SK-N-MC (cell line): ENCODE results near the gene ARMC9.
"Not testable (repeated sequence)": the region's sequence is repeated elsewhere in the genome, so short reads cannot be mapped to it uniquely, and the experiment has no call there.

Source experiments
- DNase-seq: peaks from one replicate; pipeline ENCODE4 v3.0.0-alpha.2; 2011; ENCODE audit warnings: low read depth, low spot score
- H3K27ac ChIP-seq: fragments of 200-600 bp; sonication (generic); 2 replicates; pipeline ENCODE4 v1.5.1; 2016; ENCODE audit warnings: mixed run types
- H3K36me3 ChIP-seq: fragments of 200-600 bp; sonication (generic); 2 replicates; pipeline ENCODE4 v1.6.1; 2017; ENCODE audit warnings: antibody characterized with exemption, low read length, mixed read lengths; ENCODE audit not compliant: insufficient read depth
- H3K4me3 ChIP-seq: fragments of 200-600 bp; sonication (generic); 2 replicates; pipeline ENCODE4 v1.5.1; 2016
- H3K9ac ChIP-seq: fragments of 200-600 bp; sonication (generic); 2 replicates; pipeline ENCODE4 v1.8.0; 2017; ENCODE audit warnings: mixed run types, mixed read lengths; ENCODE audit not compliant: insufficient read length
- H3K9me3 ChIP-seq: fragments of 200-600 bp; sonication (generic); 2 replicates; pipeline ENCODE4 v1.6.1; 2017; ENCODE audit warnings: low read depth, mild to moderate bottlenecking, antibody characterized with exemption, low read length, moderate library complexity, mixed read lengths
- EZH2 ChIP-seq: fragments of 200-600 bp; sonication (generic); IDR thresholded peaks from one replicate; pipeline ENCODE4 v1.6.1; 2017; ENCODE audit warnings: antibody characterized with exemption
- FOXP2 ChIP-seq: optimal IDR thresholded peaks from 2 replicates; pipeline ENCODE3; 2011; ENCODE audit warnings: mild to moderate bottlenecking, moderate library complexity; ENCODE audit not compliant: insufficient read depth; ENCODE audit errors: extremely low read length, control extremely low read depth
- POLR2AphosphoS5 ChIP-seq: IDR thresholded peaks from 2 replicates; pipeline ENCODE4 v1.6.1; 2012; ENCODE audit warnings: mild to moderate bottlenecking, low read depth, low read length, borderline replicate concordance

ARMC9 gene

GRCh38 chr2:231163414-231164095 lies 34.9 kb upstream of the ARMC9 start:
- Histone ChIP-seq H3K4me3 (no peak overlapping the region), H3K36me3 (peaks cover 67% of the 10 kb centered on the region), H3K9me3 (no peaks in the 10 kb centered on the region), H3K27ac (no peak overlapping the region), H3K9ac (no peak overlapping the region)
- TF ChIP-seq POLR2AphosphoS5 (no peak), FOXP2 (no peak), EZH2 (no peak)
- DNase-seq, result no peak

DNA sequence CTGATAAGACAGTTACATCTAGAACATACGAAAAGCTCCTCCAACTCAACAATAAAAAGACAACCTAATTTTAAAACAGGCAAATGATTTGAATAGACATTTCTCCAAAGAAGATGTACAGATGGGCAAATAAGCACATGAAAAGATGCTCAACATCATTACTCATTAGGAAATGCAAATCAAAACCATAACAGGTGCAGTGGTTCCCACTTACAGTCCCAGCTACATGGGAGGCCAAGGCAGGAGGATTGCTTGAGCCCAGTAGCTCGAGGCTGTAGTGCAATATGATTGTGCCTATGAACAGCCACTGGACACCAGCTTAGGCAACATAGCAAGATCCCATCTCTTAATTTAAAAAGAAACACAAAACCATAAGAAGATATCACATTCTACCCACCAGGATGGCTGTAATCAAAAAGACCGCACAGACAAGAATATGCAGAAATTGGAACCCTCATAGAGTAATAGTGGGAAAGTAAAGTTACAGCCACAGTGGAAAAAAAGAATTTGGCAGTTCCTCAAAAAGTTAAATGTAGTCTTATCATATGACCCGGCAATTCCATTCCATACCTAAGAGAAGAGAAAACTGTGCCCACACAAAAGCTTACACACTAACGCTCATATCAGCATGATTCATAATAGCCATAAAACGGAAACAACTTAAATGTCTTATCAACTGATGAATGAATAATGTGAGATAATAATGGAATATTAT lies 30.5 kb upstream of the ARMC9 start:
- no peak for DNase-seq
- no peak for TF ChIP-seq FOXP2
- TF ChIP-seq EZH2, result no peak
- no peak for TF ChIP-seq POLR2AphosphoS5
- H3K27ac ChIP-seq, result no peak overlapping the region
- peaks cover 90% of the 10 kb centered on the region for H3K36me3 ChIP-seq
- no peak overlapping the region for H3K4me3 ChIP-seq
- H3K9ac ChIP-seq, result no peak overlapping the region
- no peaks in the 10 kb centered on the region for H3K9me3 ChIP-seq

GRCh38 chr2:231168460-231169139 lies 29.8 kb upstream of the ARMC9 start:
- no peak overlapping the region for H3K27ac ChIP-seq
- peaks cover 83% of the 10 kb centered on the region for H3K36me3 ChIP-seq
- H3K9me3 ChIP-seq, result no peaks in the 10 kb centered on the region
- no peak for DNase-seq
- TF ChIP-seq POLR2AphosphoS5, result no peak
- no peak for TF ChIP-seq EZH2
- TF ChIP-seq FOXP2, result no peak
- H3K9ac ChIP-seq, result no peak overlapping the region
- no peak overlapping the region for H3K4me3 ChIP-seq

DNA sequence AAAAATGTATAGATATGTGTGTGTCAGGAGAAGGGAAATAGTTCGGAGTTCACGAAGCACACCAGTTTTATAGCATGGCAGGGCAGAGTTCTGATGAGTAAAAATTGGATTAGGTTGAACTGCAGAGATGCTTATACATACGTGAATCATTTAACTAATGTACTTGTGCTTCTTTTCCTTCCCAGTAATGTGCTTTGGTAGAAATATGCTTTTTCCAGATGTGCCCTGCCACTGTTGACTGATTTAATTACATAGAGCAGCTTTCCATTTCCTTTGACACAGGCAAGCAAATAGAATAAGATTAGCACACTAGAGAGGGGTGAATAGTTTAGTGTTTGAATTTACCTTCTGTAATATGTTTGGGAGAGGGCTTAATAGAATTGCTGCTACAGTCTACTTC lies 28.9 kb upstream of the ARMC9 start:
- Histone ChIP-seq H3K27ac (no peak overlapping the region), H3K36me3 (peaks cover 83% of the 10 kb centered on the region), H3K4me3 (no peak overlapping the region), H3K9ac (no peak overlapping the region), H3K9me3 (no peaks in the 10 kb centered on the region)
- TF ChIP-seq EZH2 (no peak), POLR2AphosphoS5 (no peak)
- DNase-seq, result no peak

GRCh38 chr2:231170055-231170454 lies 28.4 kb upstream of the ARMC9 start:
- no peak for DNase-seq
- H3K9ac ChIP-seq, result no peak overlapping the region
- no peaks in the 10 kb centered on the region for H3K9me3 ChIP-seq
- H3K27ac ChIP-seq, result no peak overlapping the region
- peaks cover 83% of the 10 kb centered on the region for H3K36me3 ChIP-seq
- no peak for TF ChIP-seq POLR2AphosphoS5
- no peak for TF ChIP-seq FOXP2
- no peak for TF ChIP-seq EZH2
- H3K4me3 ChIP-seq, result no peak overlapping the region

GRCh38 chr2:231172025-231172424 lies 26.4 kb upstream of the ARMC9 start:
- Histone ChIP-seq H3K9ac (no peak overlapping the region), H3K36me3 (peaks cover 66% of the 10 kb centered on the region), H3K27ac (no peak overlapping the region), H3K4me3 (no peak overlapping the region), H3K9me3 (no peaks in the 10 kb centered on the region)
- no peak for DNase-seq
- TF ChIP-seq FOXP2, result no peak

GRCh38 chr2:231174211-231174651 lies 24.2 kb upstream of the ARMC9 start:
- no peak for TF ChIP-seq EZH2
- TF ChIP-seq POLR2AphosphoS5, result no peak
- no peak for TF ChIP-seq FOXP2
- H3K4me3 ChIP-seq, result no peak overlapping the region
- peaks cover 46% of the 10 kb centered on the region for H3K36me3 ChIP-seq
- H3K27ac ChIP-seq, result 0 out of 2 replicates have a peak overlapping the region, but pooled peaks have one; percentile 23
- no peaks in the 10 kb centered on the region for H3K9me3 ChIP-seq
- DNase-seq, result no peak
- no peak overlapping the region for H3K9ac ChIP-seq

DNA sequence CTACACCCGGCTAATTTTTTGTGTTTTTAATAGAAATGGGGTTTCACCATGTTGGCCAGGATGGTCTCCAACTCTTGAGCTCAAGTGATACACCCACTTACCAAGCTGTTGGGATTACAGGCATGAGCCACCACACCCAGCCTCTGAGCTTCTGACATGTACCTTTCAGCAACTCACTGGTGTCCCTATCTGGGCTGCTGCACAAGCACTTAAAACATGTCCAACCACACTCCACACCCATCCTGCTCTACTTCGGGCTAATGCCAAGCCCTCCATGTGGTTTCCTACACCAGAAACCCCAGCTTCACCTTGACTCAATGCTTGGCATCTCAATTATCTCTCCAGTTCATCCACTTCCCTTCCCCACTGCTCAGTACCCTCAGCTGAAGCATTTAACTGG lies 22.4 kb upstream of the ARMC9 start:
- TF ChIP-seq EZH2 (no peak), POLR2AphosphoS5 (no peak), FOXP2 (no peak)
- Histone ChIP-seq H3K9me3 (no peaks in the 10 kb centered on the region), H3K27ac (no peak overlapping the region), H3K36me3 (peaks cover 30% of the 10 kb centered on the region), H3K9ac (no peak overlapping the region), H3K4me3 (no peak overlapping the region)
- no peak for DNase-seq

DNA sequence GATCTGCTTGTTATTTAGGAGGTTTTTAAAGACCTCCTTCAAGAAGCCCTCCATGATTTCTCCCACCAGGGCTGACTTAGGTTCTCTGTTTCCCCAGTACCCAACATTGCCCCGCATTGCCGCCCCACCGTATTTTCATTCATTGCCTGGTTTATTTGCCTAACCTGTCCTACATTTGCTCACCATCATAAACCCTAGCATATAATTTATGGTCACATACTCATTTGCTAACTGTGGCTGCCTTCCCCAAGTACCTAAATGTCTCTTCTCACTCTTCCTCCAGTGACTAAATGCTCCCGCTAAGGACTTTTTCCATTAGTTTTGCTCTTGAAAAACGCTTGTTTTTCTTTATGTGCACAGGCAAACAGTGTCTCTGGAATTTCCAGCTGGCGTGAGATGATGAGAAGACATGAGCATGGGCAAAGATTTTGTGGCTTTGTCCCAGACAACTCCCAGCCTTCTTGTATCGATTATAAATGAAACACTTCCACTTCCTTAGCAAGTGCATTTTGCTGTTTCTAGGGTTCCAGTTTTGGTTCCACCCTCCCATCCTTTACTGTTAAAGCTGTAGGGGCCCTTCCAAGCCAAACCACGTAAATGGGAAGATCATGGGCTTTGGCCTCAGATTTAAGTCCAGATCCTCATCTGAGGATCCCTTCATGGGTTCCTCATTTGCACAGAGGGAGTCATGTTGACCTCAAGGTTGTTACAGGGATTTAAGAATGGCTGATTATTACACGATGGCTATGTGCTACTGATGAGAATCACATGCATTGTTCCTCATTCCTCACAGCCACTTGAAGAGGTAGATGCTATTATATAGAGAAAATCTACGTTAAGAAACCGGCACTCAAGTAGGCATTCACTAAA lies 21.0 kb upstream of the ARMC9 start:
- H3K9ac ChIP-seq, result no peak overlapping the region
- H3K4me3 ChIP-seq, result no peak overlapping the region
- H3K27ac ChIP-seq, result no peak overlapping the region
- H3K9me3 ChIP-seq, result no peaks in the 10 kb centered on the region
- H3K36me3 ChIP-seq, result peaks cover 19% of the 10 kb centered on the region
- no peak for DNase-seq
- no peak for TF ChIP-seq POLR2AphosphoS5
- no peak for TF ChIP-seq EZH2
- TF ChIP-seq FOXP2, result no peak

DNA sequence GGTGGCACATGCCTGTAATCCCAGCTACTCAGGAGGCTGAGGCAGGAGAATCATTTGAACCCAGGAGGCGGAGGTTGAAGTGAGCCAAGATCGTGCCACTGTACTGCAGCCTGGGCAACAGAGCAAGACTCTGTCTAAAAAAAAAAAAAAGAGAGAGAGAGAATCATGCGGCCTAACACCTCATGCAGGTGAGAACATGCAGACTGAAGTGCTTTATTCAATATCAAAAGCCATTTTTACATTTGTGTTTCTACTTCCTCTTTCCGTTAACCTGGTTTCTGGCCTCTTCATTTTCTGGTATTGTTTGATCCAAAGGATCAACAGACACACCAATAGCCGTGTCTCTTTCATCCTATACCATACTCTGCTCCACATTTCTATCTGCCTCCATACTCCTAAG lies 19.6 kb upstream of the ARMC9 start:
- peaks cover 12% of the 10 kb centered on the region; the same call in 1 of the 2 replicates for H3K36me3 ChIP-seq
- DNase-seq, H3K4me3 ChIP-seq, H3K9ac ChIP-seq, H3K27ac ChIP-seq, H3K9me3 ChIP-seq: not testable (repeated sequence)
